Gastroesophageal sphincter (tissue), 3 donors: ENCODE measurements around the gene FRK.

Source experiments
- CTCF ChIP-seq, 4 experiments: fragments of 200-600 bp in 2 of 4; fragments of 450-650 bp in 2 of 4; sonication (generic) in 1 of 4; IDR thresholded peaks; one replicate each; pipeline ENCODE4 v1.5.1; 2017 to 2019; ENCODE audit warnings: antibody characterized with exemption in 4 of 4, mild to moderate bottlenecking in 2 of 4, moderate library complexity in 2 of 4
- EP300 ChIP-seq: sonication (generic); formaldehyde crosslinking; IDR thresholded peaks from one replicate; pipeline ENCODE4 v1.6.1; 2017; ENCODE audit warnings: antibody characterized with exemption, mild to moderate bottlenecking
- POLR2A ChIP-seq, 2 donors: fragments of 450-650 bp; IDR thresholded peaks; one replicate each; pipeline ENCODE4 v1.6.1; 2017; ENCODE audit warnings: antibody characterized with exemption in 2 of 2, mild to moderate bottlenecking in 2 of 2, moderate library complexity in 1 of 2
- POLR2AphosphoS5 ChIP-seq: sonication (generic); formaldehyde crosslinking; IDR thresholded peaks from one replicate; pipeline ENCODE4 v1.6.1; 2017; ENCODE audit warnings: antibody characterized with exemption

GRCh38 chr6:116070616-116071389 is 10.1 kb upstream of the FRK start:
- TF ChIP-seq CTCF (IDR thresholded peaks at IDR 0.05) (no peak), POLR2AphosphoS5 (no peak), EP300 (no peak), POLR2A (IDR thresholded peaks at IDR 0.05) (no peak)
